ENCODE measurements around the gene EPB41. TPM values are rescaled to one million over a fixed set of nuclear protein-coding genes. Genes with fewer than 3 reads are reported as not detected.
A peak's percentile ranks its signal among the peaks of the same experiment; 100 is the strongest.

EPB41 gene
- total and polyA plus RNA-seq, 9 of the 15 experiments (the other 6 are each of a cell fraction or from before 2014, with no cell fraction given): 3.7 to 213 (median 141) TPM

GRCh38 chr1:28882009-28882628, 32.2 kb upstream of the EPB41 start (continued):
- TF ChIP-seq E2F1 (CRISPR knock-in tag; IDR thresholded peaks at IDR 0.05) (no peak), KAT8 (IDR thresholded peaks at IDR 0.05; ENCODE audit: low read depth) (no peak), ZNF609 (CRISPR knock-in tag; IDR thresholded peaks at IDR 0.05; ENCODE audit: borderline replicate concordance) (no peak; the same call in 1 of the 2 replicates), ZNF239 (CRISPR knock-in tag; IDR thresholded peaks at IDR 0.05) (peak; percentile 83), DNMT1 (IDR thresholded peaks at IDR 0.05) (no peak), CBX1 (IDR thresholded peaks at IDR 0.05; ENCODE audit: low read depth) (peak; percentile 96), KDM5B (IDR thresholded peaks at IDR 0.05; ENCODE audit: insufficient replicate concordance, low read depth, low read length) (no peak), CHD7 (IDR thresholded peaks at IDR 0.05; ENCODE audit: low read depth, low read length) (no peak), TSC22D4 (tag; IDR thresholded peaks at IDR 0.05) (no peak), ZNF347 (CRISPR knock-in tag; IDR thresholded peaks at IDR 0.05; ENCODE audit: low read depth) (no peak)
